A673 (cell line): Measurements from ENCODE around the gene TMEM263.

Source experiments
- EZH2 ChIP-seq: fragments of 200-600 bp; sonication (generic); IDR thresholded peaks from 2 replicates; pipeline ENCODE4 v1.6.1; 2017; ENCODE audit warnings: borderline replicate concordance, low read depth, mild to moderate bottlenecking, mixed read lengths, antibody characterized with exemption, low read length; ENCODE audit not compliant: poor library complexity, severe bottlenecking
- TF ChIP-seq, protein P1 (sequence below): fragments of 300-800, 200-600 bp; sonication (generic); conservative IDR thresholded peaks from 2 replicates; pipeline ENCODE4 v1.5.1; 2017; ENCODE audit warnings: low read depth, mild to moderate bottlenecking, antibody characterized with exemption, low read length, moderate library complexity, mixed read lengths

DNA sequence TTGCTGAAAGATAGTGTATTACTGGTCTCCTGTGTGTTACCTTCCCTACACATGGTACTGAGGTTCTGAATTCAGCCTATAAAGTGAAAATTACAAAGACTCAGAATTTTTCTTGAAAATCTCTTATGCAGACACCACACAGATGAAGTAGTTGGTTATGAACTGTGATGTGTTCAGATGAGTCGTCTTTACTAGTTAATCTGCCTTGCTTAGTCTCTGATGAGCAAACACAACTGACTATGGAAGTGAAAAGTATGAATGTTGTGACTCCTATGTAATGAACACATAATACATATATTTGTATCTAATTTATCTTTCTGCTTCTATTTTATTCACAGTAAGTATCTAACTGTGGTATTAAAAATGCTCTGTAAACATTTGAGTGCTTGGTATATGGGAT, 26.5 kb downstream of the TMEM263 start:
- TF ChIP-seq, protein P1, sequence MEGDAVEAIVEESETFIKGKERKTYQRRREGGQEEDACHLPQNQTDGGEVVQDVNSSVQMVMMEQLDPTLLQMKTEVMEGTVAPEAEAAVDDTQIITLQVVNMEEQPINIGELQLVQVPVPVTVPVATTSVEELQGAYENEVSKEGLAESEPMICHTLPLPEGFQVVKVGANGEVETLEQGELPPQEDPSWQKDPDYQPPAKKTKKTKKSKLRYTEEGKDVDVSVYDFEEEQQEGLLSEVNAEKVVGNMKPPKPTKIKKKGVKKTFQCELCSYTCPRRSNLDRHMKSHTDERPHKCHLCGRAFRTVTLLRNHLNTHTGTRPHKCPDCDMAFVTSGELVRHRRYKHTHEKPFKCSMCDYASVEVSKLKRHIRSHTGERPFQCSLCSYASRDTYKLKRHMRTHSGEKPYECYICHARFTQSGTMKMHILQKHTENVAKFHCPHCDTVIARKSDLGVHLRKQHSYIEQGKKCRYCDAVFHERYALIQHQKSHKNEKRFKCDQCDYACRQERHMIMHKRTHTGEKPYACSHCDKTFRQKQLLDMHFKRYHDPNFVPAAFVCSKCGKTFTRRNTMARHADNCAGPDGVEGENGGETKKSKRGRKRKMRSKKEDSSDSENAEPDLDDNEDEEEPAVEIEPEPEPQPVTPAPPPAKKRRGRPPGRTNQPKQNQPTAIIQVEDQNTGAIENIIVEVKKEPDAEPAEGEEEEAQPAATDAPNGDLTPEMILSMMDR: no peak
- no peak for TF ChIP-seq EZH2
